Hepatocyte (in vitro differentiated cells): ENCODE measurements around the gene WDPCP. TPM values are rescaled to one million over a fixed set of nuclear protein-coding genes. Genes with fewer than 3 reads are reported as not detected.

Experiments
- DNase-seq: peaks from one replicate; pipeline ENCODE4 v3.0.0-alpha.2; 2016; ENCODE audit warnings: low spot score
- H2AFZ ChIP-seq: fragments of 200-600 bp; sonication (generic); 2 replicates; pipeline ENCODE4 v1.6.0; 2016; ENCODE audit warnings: antibody characterized with exemption, mild to moderate bottlenecking
- H3K27ac ChIP-seq: fragments of 200-600 bp; sonication (generic); 2 replicates; pipeline ENCODE4 v1.5.1; 2016; ENCODE audit warnings: mild to moderate bottlenecking
- H3K27me3 ChIP-seq: fragments of 200-600 bp; sonication (generic); 2 replicates; pipeline ENCODE4 v1.6.1; 2016
- H3K36me3 ChIP-seq: fragments of 200-600 bp; sonication (generic); replicated peaks from 2 replicates; pipeline ENCODE4 v1.5.1; 2016; ENCODE audit warnings: low read depth; ENCODE audit not compliant: insufficient read depth
- H3K4me1 ChIP-seq: fragments of 200-600 bp; sonication (generic); 2 replicates; pipeline ENCODE4 v1.5.1; 2016; ENCODE audit warnings: mild to moderate bottlenecking, moderate library complexity; ENCODE audit not compliant: insufficient read depth
- H3K4me2 ChIP-seq: fragments of 200-600 bp; sonication (generic); 2 replicates; pipeline ENCODE4 v1.6.0; 2016
- H3K4me3 ChIP-seq: fragments of 200-600 bp; sonication (generic); 2 replicates; pipeline ENCODE4 v1.5.1; 2016; ENCODE audit warnings: mild to moderate bottlenecking
- H3K79me2 ChIP-seq: fragments of 200-600 bp; sonication (generic); 2 replicates; pipeline ENCODE4 v1.6.0; 2017; ENCODE audit warnings: mild to moderate bottlenecking
- H3K9me2 ChIP-seq: fragments of 200-600 bp; sonication (generic); replicated peaks from 2 replicates; pipeline ENCODE4 v1.6.0; 2017; ENCODE audit warnings: mild to moderate bottlenecking; ENCODE audit not compliant: insufficient read depth
- H3K9me3 ChIP-seq: fragments of 200-600 bp; sonication (generic); 2 replicates; pipeline ENCODE4 v1.5.1; 2016; ENCODE audit warnings: low read depth, mild to moderate bottlenecking
- H4K20me1 ChIP-seq: fragments of 200-600 bp; sonication (generic); 2 replicates; pipeline ENCODE4 v1.6.0; 2016; ENCODE audit warnings: mild to moderate bottlenecking; ENCODE audit not compliant: insufficient read depth, poor library complexity, severe bottlenecking
- CTCF ChIP-seq: fragments of 200-600 bp; sonication (generic); IDR thresholded peaks from 2 replicates; pipeline ENCODE4 v1.5.1; 2016; ENCODE audit warnings: antibody characterized with exemption, mild to moderate bottlenecking; ENCODE audit not compliant: poor library complexity
- EZH2 ChIP-seq: fragments of 200-600 bp; sonication (generic); IDR thresholded peaks from 2 replicates; pipeline ENCODE4 v1.6.1; 2016; ENCODE audit warnings: antibody characterized with exemption, mild to moderate bottlenecking, borderline replicate concordance
- EZH2phosphoT487 ChIP-seq: fragments of 200-600 bp; sonication (generic); IDR thresholded peaks from one replicate; pipeline ENCODE4 v1.6.1; 2018; ENCODE audit warnings: antibody characterized with exemption, mild to moderate bottlenecking, low read depth, moderate library complexity; ENCODE audit not compliant: unreplicated experiment, severe bottlenecking
- WGBS: methylation state at CpG from one replicate; pipeline ENCODE4 v1.1.6; 2016; ENCODE audit warnings: low lambda C conversion rate; ENCODE audit errors: missing lambda C conversion rate; 5-methylcytosine and 5-hydroxymethylcytosine counted together
- polyA plus RNA-seq: library from polyadenylated mRNA; unstranded; fragments of >200 nt; fragmentation: Nextera tagmentation; extraction: Ambion mirVana; gene quantifications from 2 replicates; pipeline ENCODE4 v1.2.1, GENCODE V29; 2016
- total RNA-seq: library from RNA; depleted of rRNA; stranded (reverse); fragments of >200 nt; gene quantifications from 2 replicates; pipeline ENCODE4 v1.2.3, GENCODE V29; 2014

Gene WDPCP
- total and polyA plus RNA-seq, 2 experiments from 2014 or later: 4.9 to 12.8 TPM

- Histone ChIP-seq H3K27me3 (no peaks in the 10 kb centered on the region), H2AFZ (no peak overlapping the region), H3K4me2 (no peak overlapping the region), H3K4me3 (no peak overlapping the region), H3K79me2 (no peaks in the 10 kb centered on the region), H3K36me3 (no peaks in the 10 kb centered on the region), H4K20me1 (no peaks in the 10 kb centered on the region), H3K9me2 (no peaks in the 10 kb centered on the region), H3K4me1 (no peaks in the 10 kb centered on the region), H3K27ac (no peak overlapping the region), H3K9me3 (no peaks in the 10 kb centered on the region)
- TF ChIP-seq EZH2 (no peak), CTCF (no peak), EZH2phosphoT487 (no peak)
- DNase-seq: no peak
Observed at GRCh38 chr2:63399156-63399555, 189.1 kb downstream of the WDPCP start.

GRCh38 chr2:63379451-63379850 is 208.8 kb downstream of the WDPCP start:
- no peaks in the 10 kb centered on the region for H3K79me2 ChIP-seq
- H3K9me2 ChIP-seq: no peaks in the 10 kb centered on the region
- no peaks in the 10 kb centered on the region for H3K27me3 ChIP-seq
- H3K27ac ChIP-seq: no peak overlapping the region
- H3K36me3 ChIP-seq: no peaks in the 10 kb centered on the region
- no peaks in the 10 kb centered on the region for H3K4me1 ChIP-seq
- H4K20me1 ChIP-seq: no peaks in the 10 kb centered on the region
- TF ChIP-seq EZH2phosphoT487 (no peak), CTCF (no peak), EZH2 (no peak)
- no peak overlapping the region for H3K4me2 ChIP-seq
- no peak overlapping the region for H2AFZ ChIP-seq
- no peak for DNase-seq
- no peak overlapping the region for H3K4me3 ChIP-seq
- WGBS: 89% methylated on average over 4 of the region's 4 CpGs
- H3K9me3 ChIP-seq: no peaks in the 10 kb centered on the region

GRCh38 chr2:63378589-63378988 is 209.7 kb downstream of the WDPCP start:
- WGBS: 90% methylated on average over 1 of the region's 1 CpG
- Histone ChIP-seq H3K27ac (no peak overlapping the region), H3K36me3 (no peaks in the 10 kb centered on the region), H4K20me1 (no peaks in the 10 kb centered on the region), H3K4me3 (no peak overlapping the region), H3K4me1 (no peaks in the 10 kb centered on the region), H2AFZ (no peak overlapping the region), H3K27me3 (no peaks in the 10 kb centered on the region), H3K4me2 (no peak overlapping the region), H3K9me2 (no peaks in the 10 kb centered on the region), H3K79me2 (no peaks in the 10 kb centered on the region), H3K9me3 (no peaks in the 10 kb centered on the region)
- TF ChIP-seq EZH2phosphoT487 (no peak), EZH2 (no peak)
- no peak for DNase-seq

- 93% methylated on average over 2 of the region's 2 CpGs for WGBS
- Histone ChIP-seq H3K9me3 (no peaks in the 10 kb centered on the region), H3K4me1 (no peaks in the 10 kb centered on the region), H3K36me3 (no peaks in the 10 kb centered on the region), H3K4me3 (no peak overlapping the region), H3K9me2 (no peaks in the 10 kb centered on the region), H4K20me1 (no peaks in the 10 kb centered on the region), H3K27ac (no peak overlapping the region), H3K27me3 (no peaks in the 10 kb centered on the region), H3K4me2 (no peak overlapping the region), H3K79me2 (no peaks in the 10 kb centered on the region), H2AFZ (no peak overlapping the region)
- DNase-seq: no peak
- TF ChIP-seq CTCF: no peak
- no peak for TF ChIP-seq EZH2
- TF ChIP-seq EZH2phosphoT487: no peak
Observed at GRCh38 chr2:63374341-63374740, 213.9 kb downstream of the WDPCP start.
